ENCODE data around the gene PCNX1. TPM values are rescaled to one million over a fixed set of nuclear protein-coding genes. Genes with fewer than 3 reads are reported as not detected.

The PCNX1 gene
- total RNA-seq, 4 donors from 2014 or later = 47.1 to 73.6 (median 66.2) TPM

DNA sequence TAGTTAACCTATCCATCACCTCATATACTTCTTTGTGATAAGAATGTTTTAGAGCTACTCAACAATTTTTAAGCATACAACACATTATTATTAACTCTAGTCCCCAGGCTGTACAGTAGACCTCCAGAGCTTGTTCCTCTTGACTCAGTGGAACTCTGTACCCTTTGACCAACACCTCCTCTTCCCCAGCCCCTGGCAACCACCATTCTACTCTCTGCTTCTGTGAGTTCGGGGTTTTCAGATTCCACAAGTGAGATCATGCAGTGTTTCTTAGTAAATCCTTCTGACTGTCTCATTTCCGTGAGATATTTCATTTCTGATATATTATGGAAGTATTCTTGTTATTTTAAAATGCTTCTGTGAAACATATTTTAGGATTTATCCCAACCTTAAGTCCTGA, 200.7 kb downstream of the PCNX1 start:
- Histone ChIP-seq H3K4me3 (no peak overlapping the region), H3K4me1 (no peaks in the 10 kb centered on the region), H3K36me3 (peaks cover 0 to 81% of the 10 kb centered on the region in 2 donors), H3K9me3 (no peaks in the 10 kb centered on the region), H3K27ac (no peak overlapping the region), H3K27me3 (no peaks in the 10 kb centered on the region)
- TF ChIP-seq EP300 (IDR thresholded peaks at IDR 0.05) (no peak), CTCF (IDR thresholded peaks at IDR 0.05) (no peak), POLR2AphosphoS5 (IDR thresholded peaks at IDR 0.05) (no peak), POLR2A (IDR thresholded peaks at IDR 0.05) (no peak)
- WGBS, 2 donors (ENCODE audit: low coverage in 1 of 2) = 86 to 87% methylated on average over 2 of the region's 2 CpGs
- ATAC-seq = no peak

- no peak for TF ChIP-seq EP300 (IDR thresholded peaks at IDR 0.05)
- TF ChIP-seq POLR2A (IDR thresholded peaks at IDR 0.05) = no peak
- TF ChIP-seq POLR2AphosphoS5 (IDR thresholded peaks at IDR 0.05) = no peak
Observed at GRCh38 chr14:71108398-71109119, 201.3 kb downstream of the PCNX1 start.

DNA sequence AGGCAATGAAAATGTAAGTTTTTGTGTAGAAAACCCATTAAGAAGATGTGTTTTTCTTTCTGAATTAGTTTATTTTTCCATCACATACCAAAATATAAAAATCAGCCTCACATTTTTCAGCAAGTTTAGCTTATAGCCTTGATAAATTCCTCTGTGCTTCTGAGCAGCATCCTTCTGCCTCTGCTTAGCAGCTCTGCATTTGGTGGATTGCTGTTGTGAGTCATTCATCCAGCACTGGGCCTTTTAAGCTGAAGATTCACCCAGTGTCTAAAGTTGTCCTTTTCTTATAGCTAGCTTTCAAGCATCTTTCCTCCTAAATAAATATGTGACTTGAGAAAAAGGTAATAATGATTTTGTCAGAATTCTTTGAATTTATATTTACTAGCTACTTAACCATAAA, 206.1 kb downstream of the PCNX1 start:
- Histone ChIP-seq H3K27me3 (no peaks in the 10 kb centered on the region), H3K4me1 (no peaks in the 10 kb centered on the region), H3K36me3 (peaks cover 0 to 33% of the 10 kb centered on the region in 2 donors), H3K27ac (no peak overlapping the region), H3K4me3 (no peak overlapping the region), H3K9me3 (no peaks in the 10 kb centered on the region)
- no peak for TF ChIP-seq POLR2A (IDR thresholded peaks at IDR 0.05)
- no peak for TF ChIP-seq EP300 (IDR thresholded peaks at IDR 0.05)
- TF ChIP-seq CTCF (IDR thresholded peaks at IDR 0.05) = no peak
- TF ChIP-seq POLR2AphosphoS5 (IDR thresholded peaks at IDR 0.05) = no peak
- no peak for ATAC-seq

More at GRCh38 chr14:71108398-71109119, 201.3 kb downstream of the PCNX1 start:
- ATAC-seq = no peak
- H3K4me1 ChIP-seq = no peaks in the 10 kb centered on the region
- H3K4me3 ChIP-seq = no peak overlapping the region
- H3K27me3 ChIP-seq = no peaks in the 10 kb centered on the region
- H3K27ac ChIP-seq = no peak overlapping the region
- H3K36me3 ChIP-seq = peaks cover 0 to 74% of the 10 kb centered on the region in 2 donors
- 60 to 72% methylated on average over 4 to 5 of the region's 16 CpGs for WGBS, 2 donors (ENCODE audit: low coverage in 1 of 2)
- H3K9me3 ChIP-seq = no peaks in the 10 kb centered on the region

DNA sequence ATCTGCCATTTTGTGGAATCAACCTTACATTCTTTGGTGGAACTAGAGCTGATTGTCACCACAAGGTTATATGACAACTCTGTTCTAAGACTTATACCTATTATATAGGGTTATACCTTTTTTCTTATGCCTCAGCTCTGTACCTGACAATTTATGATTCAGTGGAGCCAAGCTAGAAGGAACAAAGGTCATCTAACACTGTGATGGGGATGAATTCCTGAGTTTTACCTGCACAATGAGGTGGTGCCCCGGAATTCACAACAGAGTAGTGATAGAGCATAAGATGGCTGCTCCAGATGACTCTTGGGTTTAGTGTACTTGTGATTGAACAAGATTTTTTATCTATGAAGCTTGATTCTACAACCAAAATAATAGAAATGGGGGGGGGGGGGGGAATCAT, 207.3 kb downstream of the PCNX1 start:
- Histone ChIP-seq H3K36me3 (peaks cover 0 to 21% of the 10 kb centered on the region in 2 donors), H3K4me3 (no peak overlapping the region), H3K27ac (no peak overlapping the region), H3K9me3 (no peaks in the 10 kb centered on the region), H3K4me1 (no peaks in the 10 kb centered on the region), H3K27me3 (no peaks in the 10 kb centered on the region)
- TF ChIP-seq EP300 (IDR thresholded peaks at IDR 0.05) (no peak), POLR2A (IDR thresholded peaks at IDR 0.05) (no peak), POLR2AphosphoS5 (IDR thresholded peaks at IDR 0.05) (no peak), CTCF (IDR thresholded peaks at IDR 0.05) (no peak)
- 89% methylated on average over 1 of the region's 1 CpG; no CpG with 5 or more reads in 1 of the 2 donors for WGBS, 2 donors (ENCODE audit: low coverage in 1 of 2)
- ATAC-seq = no peak

DNA sequence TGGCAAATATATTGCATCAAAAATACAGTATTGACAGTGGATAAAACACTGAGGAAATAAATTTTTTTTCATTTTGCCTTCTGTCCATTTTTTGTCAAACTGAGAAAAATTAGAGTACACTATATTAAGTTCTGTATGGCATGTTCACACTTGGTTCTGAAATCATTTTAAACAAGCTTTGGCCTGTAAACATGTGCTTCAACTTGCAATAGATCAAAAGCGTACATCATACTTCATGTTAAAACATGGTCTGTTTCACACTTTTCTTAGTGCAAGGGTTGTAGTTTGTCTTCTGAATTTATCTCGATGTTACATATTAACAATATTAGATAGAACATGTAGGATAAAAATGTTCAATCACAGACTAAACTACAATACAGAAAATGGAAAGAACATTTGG, 208.0 kb downstream of the PCNX1 start:
- H3K36me3 ChIP-seq = peaks cover 0 to 13% of the 10 kb centered on the region in 2 donors
- H3K27me3 ChIP-seq = no peaks in the 10 kb centered on the region
- no peak overlapping the region for H3K4me3 ChIP-seq
- no peak for ATAC-seq
- TF ChIP-seq POLR2A (IDR thresholded peaks at IDR 0.05) (no peak), EP300 (IDR thresholded peaks at IDR 0.05) (no peak), CTCF (IDR thresholded peaks at IDR 0.05) (no peak), POLR2AphosphoS5 (IDR thresholded peaks at IDR 0.05) (no peak)
- H3K4me1 ChIP-seq = no peaks in the 10 kb centered on the region
- WGBS, 2 donors (ENCODE audit: low coverage in 1 of 2) = 93 to 96% methylated on average over 2 of the region's 2 CpGs
- H3K9me3 ChIP-seq = no peaks in the 10 kb centered on the region
- no peak overlapping the region for H3K27ac ChIP-seq
